Measurements from ENCODE around the gene SRF.

DNA sequence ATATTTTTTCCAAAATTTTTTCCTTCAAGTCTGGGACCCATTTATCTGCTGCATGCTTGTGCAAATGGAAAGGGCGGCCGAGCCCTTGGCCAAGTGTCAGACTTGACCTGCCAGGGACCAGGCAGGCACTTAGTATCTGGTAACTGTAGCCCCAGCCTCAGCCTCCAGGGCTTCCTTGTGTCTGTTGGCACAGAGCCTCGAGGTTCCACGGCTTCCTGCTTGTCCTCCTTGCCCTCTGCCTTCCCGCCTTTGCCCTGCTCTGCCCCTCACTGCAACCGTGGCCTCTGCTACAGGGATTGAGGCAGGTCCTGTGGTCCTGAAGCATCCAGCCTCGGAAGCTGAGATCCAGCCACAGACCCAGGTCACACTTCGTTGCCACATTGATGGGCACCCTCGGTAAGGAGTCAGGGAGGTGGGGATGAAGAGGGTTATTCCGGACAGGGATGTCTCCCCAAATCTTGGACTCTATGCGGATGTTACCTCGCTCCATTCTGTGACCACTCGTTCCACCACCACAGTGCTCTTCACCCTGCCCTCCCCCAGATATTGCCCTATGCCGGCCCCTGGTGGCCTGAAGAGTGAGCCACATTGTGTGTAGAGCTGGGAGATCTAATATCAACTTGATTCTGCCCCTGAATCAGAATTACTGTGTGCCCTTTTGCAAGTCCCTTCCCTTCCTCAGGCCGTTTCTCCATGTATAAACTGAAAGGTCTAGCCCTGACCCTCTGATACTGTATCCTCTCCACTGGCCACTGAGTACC is 41.5 kb upstream of the SRF start:
- TF ChIP-seq CTCF (IDR thresholded peaks at IDR 0.05) (peak in 5 of 6 experiments; percentile 2 to 44 (median 33)), POLR2A (IDR thresholded peaks at IDR 0.05) (no peak)
